BJ (cell line): ENCODE results near the gene STK32B. TPM values are rescaled to one million over a fixed set of nuclear protein-coding genes. Genes with fewer than 3 reads are reported as not detected.

Experiments used
- CTCF ChIA-PET: fragments of 350-600 bp; formaldehyde crosslinking; extraction: SDS; loops from one replicate; lab custom pipeline; 2021; ENCODE audit warnings: antibody characterized with exemption, inconsistent platforms; lab: Yijun Ruan, JAX
- POLR2A ChIA-PET: fragments of 300-600 bp; sonication (Branson Sonifier 250); formaldehyde crosslinking; extraction: SDS; loops from one replicate; lab custom pipeline; 2021; ENCODE audit warnings: antibody characterized with exemption; lab: Charles Lee
- DNase-seq: peaks from one replicate; pipeline ENCODE4 v3.0.0-alpha.2; 2011; ENCODE audit warnings: low read depth
- H3K27me3 ChIP-seq: 2 replicates; pipeline ENCODE4 v1.6.0; 2011; ENCODE audit warnings: low read length; ENCODE audit not compliant: control insufficient read depth, insufficient read depth
- H3K36me3 ChIP-seq: 2 replicates; pipeline ENCODE4 v1.5.1; 2011; ENCODE audit warnings: low read length; ENCODE audit not compliant: control insufficient read depth, insufficient read depth
- H3K4me3 ChIP-seq: 2 replicates; pipeline ENCODE4 v1.5.1; 2011; ENCODE audit warnings: low read depth, mild to moderate bottlenecking, control low read depth, low read length
- polyA plus RNA-seq: library from polyadenylated mRNA; depleted of rRNA; stranded (reverse); fragments of >200 nt; gene quantifications from 2 replicates; pipeline ENCODE4 v1.2.3, GENCODE V29; 2011
- TF ChIP-seq, protein P1 (sequence below): IDR thresholded peaks from 2 replicates; pipeline ENCODE4 v1.5.1; 2011; ENCODE audit warnings: low read depth, mild to moderate bottlenecking, control low read depth, inconsistent platforms, low read length, moderate library complexity; ENCODE audit not compliant: insufficient read depth

STK32B gene
- polyA plus RNA-seq, 1 experiment, result 11.2 TPM

DNA sequence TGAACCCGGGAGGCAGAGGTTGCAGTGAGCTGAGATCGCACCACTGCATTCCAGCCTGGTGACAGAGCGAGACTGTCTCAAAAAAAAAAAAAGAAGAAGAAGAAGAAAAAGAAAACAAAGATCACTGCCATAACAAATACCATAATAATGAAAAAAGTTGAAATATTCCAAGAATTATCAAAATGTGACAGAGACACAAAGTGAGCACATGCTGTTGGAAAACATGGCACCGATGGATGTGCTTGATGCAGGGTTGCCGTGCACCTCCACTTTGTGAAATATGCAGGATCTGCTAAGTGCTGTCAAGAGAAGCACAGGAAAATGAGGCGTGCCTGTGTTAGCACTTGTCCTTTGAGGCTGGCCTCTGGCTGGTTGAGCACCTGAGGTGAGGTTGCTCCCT lies 133.3 kb downstream of the STK32B start:
- H3K27me3 ChIP-seq, result no peaks in the 10 kb centered on the region
- TF ChIP-seq, protein P1, sequence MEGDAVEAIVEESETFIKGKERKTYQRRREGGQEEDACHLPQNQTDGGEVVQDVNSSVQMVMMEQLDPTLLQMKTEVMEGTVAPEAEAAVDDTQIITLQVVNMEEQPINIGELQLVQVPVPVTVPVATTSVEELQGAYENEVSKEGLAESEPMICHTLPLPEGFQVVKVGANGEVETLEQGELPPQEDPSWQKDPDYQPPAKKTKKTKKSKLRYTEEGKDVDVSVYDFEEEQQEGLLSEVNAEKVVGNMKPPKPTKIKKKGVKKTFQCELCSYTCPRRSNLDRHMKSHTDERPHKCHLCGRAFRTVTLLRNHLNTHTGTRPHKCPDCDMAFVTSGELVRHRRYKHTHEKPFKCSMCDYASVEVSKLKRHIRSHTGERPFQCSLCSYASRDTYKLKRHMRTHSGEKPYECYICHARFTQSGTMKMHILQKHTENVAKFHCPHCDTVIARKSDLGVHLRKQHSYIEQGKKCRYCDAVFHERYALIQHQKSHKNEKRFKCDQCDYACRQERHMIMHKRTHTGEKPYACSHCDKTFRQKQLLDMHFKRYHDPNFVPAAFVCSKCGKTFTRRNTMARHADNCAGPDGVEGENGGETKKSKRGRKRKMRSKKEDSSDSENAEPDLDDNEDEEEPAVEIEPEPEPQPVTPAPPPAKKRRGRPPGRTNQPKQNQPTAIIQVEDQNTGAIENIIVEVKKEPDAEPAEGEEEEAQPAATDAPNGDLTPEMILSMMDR, result no peak
- DNase-seq, result no peak
- H3K4me3 ChIP-seq, result no peak overlapping the region
- ChIA-PET POLR2A (no interaction called here), CTCF (no interaction called here)
- no peaks in the 10 kb centered on the region for H3K36me3 ChIP-seq

DNA sequence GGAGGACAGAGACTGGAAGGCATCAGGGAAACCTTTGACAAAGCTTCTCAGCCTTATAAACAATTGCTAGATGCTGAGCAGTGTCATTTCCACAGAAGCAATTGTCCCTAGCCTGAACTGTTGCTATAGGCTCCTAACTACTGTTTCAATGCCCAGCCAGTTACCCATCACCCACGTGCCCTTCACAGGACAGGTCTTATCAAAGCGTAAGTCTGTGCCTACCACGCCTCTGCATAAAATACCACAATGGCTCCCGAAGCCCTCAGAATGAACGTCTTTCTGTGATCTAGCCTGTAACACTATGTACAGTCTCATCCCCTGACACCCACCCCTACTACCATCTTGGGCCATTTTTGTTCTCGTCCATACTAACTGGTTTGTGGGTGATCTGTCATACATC lies 134.3 kb downstream of the STK32B start:
- no peaks in the 10 kb centered on the region for H3K36me3 ChIP-seq
- CTCF ChIA-PET, result no interaction called here
- TF ChIP-seq, protein P1, result no peak
- DNase-seq, result no peak
- no peak overlapping the region for H3K4me3 ChIP-seq
- POLR2A ChIA-PET, result no interaction called here
- H3K27me3 ChIP-seq, result no peaks in the 10 kb centered on the region

DNA sequence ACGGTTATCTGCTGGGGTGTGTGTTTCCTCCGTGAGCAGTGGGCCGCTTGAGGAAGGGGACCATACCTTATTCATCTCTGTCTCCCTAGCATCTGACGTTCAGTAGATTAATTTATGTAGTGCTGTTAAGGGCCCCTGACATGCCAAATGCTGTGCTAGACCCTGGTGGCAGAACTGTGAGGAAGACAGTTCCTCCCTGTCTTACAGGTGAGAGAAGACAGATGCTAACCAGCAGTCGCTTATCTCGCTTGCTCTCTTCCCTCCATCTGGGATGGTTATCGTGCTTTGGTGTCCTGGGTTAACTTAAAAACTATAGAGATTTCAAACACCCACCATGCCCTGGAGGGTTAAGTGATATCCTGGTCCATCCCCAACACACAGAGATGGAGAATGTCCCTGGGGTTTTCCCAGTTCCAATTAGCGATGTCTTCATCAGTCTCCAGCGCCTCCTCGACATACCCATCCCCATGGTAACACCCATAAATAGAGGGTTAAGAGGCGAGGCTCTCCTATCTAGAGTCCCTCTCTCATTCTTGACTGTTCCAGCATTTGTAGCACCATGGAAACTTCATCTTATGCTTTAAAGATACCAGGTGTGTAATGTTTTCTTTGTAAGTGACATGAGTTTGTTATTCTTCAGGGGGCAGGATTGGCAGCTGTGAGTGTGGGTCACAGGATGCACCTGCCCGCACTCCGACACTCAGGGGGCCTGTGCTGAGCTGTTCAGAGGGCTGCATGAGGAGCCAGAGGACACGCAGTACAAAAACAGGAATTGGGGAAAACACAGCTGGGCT lies 135.2 kb downstream of the STK32B start:
- POLR2A ChIA-PET, result no interaction called here
- TF ChIP-seq, protein P1, result no peak

DNA sequence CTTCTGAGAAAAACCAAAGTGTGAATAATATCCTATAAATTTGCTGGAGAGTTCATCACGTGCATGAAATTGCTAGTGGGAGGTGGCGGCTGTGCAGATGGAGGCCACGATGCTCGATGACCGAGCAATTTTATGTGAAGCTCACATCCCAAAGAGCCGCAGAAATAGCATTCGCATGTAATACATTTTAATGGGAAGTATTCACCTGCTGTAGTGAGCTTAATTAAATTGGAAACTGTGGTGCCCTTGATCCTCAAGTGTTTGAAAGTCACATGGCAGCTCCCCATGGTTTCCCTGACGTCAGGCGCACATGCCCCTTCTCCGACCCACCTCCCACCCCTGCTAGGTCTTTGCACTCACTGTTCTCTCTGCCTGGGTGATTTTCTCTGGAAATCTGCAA lies 136.8 kb downstream of the STK32B start:
- no peak for DNase-seq
- ChIA-PET CTCF (interaction anchor here (1.2 kb wide), 1 partner anchor 14 kb away, joined by 3 read pairs; no protein-coding TSS in a partner anchor), POLR2A (no interaction called here)

More for the DNA sequence above, 135.2 kb downstream of the STK32B start:
- Histone ChIP-seq H3K36me3 (no peaks in the 10 kb centered on the region), H3K27me3 (no peaks in the 10 kb centered on the region), H3K4me3 (no peak overlapping the region)
- DNase-seq, result no peak
- CTCF ChIA-PET, result no interaction called here

DNA sequence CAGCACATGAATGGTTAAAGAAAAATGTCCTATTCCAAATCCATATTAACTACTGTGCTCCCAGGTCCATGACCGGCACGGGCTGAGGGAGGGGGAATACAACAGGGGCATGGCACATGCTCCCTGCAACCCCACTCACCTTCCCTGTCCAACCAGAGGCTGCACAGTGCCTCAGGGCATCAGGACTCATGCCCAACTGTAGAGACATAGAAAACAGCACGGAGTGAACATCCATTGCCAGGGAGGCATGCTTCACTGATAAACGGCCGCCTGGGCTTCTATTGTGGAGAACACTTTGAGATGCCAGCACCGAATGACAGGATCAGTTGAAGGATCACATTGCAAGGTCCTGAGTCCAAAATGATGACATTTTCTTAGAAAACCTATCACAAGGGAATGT lies 140.6 kb downstream of the STK32B start:
- POLR2A ChIA-PET, result no interaction called here
- Histone ChIP-seq H3K36me3 (no peaks in the 10 kb centered on the region), H3K27me3 (no peaks in the 10 kb centered on the region), H3K4me3 (no peak overlapping the region)
- DNase-seq, result no peak
- CTCF ChIA-PET, result interaction anchor here (0.8 kb wide), 1 partner anchor 9 kb away, joined by 3 read pairs; no protein-coding TSS in a partner anchor
- TF ChIP-seq, protein P1, result no peak

More for the DNA sequence above, 136.8 kb downstream of the STK32B start:
- Histone ChIP-seq H3K27me3 (no peaks in the 10 kb centered on the region), H3K4me3 (no peak overlapping the region), H3K36me3 (no peaks in the 10 kb centered on the region)
- TF ChIP-seq, protein P1, result no peak
